IPS-11a (cell line): Measurements from ENCODE around the gene ARFGAP1.
A peak's percentile ranks its signal among the peaks of the same experiment; 100 is the strongest.
"Not testable (repeated sequence)": the region's sequence is repeated elsewhere in the genome, so short reads cannot be mapped to it uniquely, and the experiment has no call there.

Source experiments
- H3K4me3 ChIP-seq: one replicate; pipeline ENCODE4 v1.5.1; 2013; ENCODE audit warnings: low read depth, low read length, control low read depth

The ARFGAP1 gene

GRCh38 chr20:63240004-63240403 lies 32.6 kb upstream of the ARFGAP1 start:
- no peak overlapping the region for H3K4me3 ChIP-seq

GRCh38 chr20:63241272-63241671 lies 31.3 kb upstream of the ARFGAP1 start:
- no peak overlapping the region for H3K4me3 ChIP-seq

GRCh38 chr20:63242736-63243135 lies 29.9 kb upstream of the ARFGAP1 start:
- H3K4me3 ChIP-seq, result no peak overlapping the region

DNA sequence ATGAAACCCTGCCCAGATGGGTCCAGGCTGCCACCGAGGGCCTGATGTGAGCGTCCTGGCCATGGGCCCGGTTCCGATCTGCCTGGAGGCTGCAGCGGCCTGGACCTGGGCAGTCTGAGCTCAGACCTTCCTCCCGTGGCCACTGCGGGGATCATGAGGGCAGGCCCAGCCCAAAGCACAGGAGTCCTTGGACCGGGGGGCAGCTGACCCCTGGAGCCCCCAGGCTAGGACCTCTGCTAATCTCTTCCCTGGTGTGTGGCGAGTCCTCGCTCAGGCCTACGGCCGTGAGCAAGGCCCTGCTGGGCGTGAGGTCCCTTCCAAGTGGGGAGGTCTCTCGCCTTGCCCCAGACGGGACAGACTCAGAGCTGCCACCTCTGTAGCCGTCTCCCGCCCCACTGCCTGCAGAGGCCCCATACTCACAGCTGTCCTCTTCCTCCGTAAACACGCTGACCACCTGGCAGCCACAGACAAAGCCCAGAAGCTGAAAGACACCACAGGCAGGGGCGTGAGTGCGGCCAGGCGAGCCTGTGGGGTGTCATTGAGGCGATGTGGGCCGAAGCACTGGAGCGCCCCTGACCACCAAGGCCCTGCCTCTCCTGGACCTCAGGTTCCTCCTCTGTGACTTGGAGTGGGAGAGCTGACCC lies 28.9 kb upstream of the ARFGAP1 start:
- H3K4me3 ChIP-seq, result no peak overlapping the region

- no peak overlapping the region for H3K4me3 ChIP-seq
Measured at GRCh38 chr20:63244468-63244867, 28.1 kb upstream of the ARFGAP1 start.

- H3K4me3 ChIP-seq, result no peak overlapping the region
Measured at GRCh38 chr20:63246490-63247288, 25.9 kb upstream of the ARFGAP1 start.

DNA sequence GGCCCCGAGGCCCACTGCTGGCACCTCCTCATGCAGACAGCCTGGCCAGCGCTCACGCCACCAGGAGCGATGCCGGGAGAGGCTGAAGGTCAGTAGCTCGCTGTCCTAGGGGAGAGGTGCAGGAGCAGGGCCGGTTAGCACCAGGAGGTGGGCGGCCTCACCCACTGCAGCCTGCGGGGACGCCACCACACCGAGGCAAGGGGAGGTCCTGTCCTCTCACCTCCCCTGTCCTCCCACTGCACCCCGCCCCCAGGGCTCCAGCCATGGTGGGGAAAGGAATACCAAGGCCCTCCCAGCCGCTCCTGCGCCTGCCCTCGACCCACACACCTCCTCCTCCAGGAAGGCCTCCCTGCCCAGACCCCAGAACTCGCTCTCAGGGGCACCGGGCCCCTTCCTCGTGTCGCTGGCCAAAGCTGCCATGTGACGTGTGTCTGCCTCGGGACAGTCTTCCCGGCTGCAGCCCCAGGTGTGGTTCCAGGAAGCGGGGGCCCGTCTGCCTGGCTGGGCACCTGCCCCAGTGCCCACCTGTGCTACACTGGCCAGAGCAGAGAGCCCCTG lies 24.9 kb upstream of the ARFGAP1 start:
- no peak overlapping the region for H3K4me3 ChIP-seq

DNA sequence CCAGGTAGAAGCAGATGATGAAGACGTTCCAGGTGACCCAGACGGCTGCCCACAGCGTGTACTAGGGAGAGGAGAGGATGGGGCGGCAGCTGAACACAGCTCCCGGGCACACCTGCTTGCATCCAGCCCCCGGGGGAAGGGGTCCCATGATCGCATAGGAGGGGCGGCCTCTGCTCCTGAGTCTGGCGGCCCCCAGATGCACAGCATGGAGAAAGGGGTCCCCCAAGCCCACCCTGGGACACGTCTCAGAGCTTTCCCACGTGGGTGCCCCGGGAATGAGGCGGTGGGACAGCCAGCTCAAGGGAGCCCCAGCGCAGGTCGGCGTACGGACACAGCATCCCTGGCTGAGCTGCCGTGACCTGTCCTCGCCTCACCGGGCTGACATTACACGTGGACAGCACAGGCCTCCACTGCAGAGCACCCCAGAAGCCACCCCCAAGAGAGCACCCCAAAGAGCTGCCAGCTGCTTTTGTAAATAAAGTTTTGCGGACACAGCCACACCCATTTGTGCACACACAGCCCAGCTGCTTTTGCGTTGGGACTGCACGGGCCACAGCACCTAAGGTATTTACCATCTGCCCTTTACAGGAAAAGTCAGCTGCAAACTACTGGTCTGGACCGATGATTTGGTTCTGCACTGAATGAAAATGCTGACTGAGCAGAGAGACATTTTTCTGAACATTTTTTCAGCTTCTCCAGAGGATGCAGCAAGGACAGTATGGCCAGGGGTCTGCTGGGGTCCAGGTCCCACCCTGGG lies 23.6 kb upstream of the ARFGAP1 start:
- H3K4me3 ChIP-seq, result no peak overlapping the region

DNA sequence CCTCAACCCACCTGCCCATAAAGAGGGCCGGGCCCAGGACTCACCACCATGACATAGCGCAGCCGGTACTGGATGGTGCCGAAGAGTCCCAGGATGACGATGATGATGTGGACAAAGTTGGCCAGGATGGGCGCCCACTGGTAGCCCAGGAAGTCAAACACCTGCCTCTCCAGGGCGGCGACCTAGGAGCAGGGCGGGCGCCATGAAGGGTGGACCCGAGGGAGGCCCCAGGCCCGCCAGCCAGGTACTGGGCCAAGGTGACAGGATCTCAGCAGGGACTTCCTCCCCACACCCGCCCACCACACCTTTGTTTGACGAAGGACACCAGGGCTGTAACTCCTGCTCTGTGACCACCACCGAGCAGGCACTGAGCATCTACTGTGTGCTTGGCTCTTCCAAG lies 22.7 kb upstream of the ARFGAP1 start:
- no peak overlapping the region for H3K4me3 ChIP-seq

DNA sequence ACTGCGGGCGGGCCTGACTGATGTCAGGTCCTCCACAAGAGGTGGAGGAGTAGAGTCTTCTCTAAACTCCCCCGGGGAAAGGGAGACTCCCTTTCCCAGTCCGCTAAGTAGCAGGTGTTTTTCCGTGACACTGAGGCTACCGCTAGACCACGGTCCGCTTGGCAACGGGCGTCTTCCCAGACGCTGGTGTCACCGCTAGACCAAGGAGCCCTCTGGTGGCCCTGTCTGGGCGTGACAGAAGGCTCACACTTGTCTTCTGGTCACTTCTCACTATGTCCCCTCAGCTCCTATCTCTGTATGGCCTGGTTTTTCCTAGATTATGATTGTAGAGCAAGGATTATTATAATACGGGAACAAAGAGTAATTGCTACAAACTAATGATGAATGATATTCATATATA lies 21.3 kb upstream of the ARFGAP1 start:
- H3K4me3 ChIP-seq, result not testable (repeated sequence)

- no peak overlapping the region for H3K4me3 ChIP-seq
Measured at GRCh38 chr20:63252284-63252711, 20.3 kb upstream of the ARFGAP1 start.

- peak overlapping the region; percentile 10 for H3K4me3 ChIP-seq
Measured at GRCh38 chr20:63253065-63253437, 19.6 kb upstream of the ARFGAP1 start.

DNA sequence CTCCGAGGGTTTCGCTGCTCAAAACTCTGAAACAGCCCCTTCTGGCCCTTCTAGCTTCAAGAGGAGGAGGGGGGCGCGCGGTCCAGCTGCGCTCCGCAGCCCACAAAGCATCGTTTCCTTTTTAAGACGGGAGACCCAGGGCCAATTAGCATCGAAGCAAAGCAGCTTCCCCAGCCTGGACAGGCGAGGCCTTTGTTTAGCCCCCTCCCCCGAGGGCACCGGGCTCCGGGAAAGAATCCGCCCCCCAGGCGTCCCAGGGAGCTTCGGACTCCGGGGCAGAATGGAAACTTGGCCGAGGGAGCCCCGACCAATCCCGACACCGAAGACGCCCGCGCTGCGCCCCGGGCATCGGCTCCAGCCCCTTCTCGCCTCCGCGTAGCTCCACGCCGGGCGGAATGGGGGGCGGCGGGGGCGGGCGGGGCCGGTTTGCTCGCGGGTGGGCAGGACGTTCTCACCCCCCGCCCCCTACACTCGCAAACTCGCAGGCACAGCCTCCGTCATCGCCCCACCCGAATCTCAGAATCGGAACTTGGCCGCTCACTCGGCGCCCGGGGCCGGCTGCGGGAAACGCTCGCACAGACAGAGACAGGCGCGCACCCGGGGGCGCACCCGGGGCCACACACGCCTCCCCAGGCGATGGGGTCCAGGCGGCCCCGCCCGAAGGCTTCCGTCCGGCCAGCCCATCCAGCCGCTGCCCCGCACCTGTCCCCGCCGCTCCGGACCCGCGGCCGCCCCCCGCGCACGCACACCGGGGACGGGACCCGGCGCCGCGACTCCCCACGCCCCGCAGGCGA lies 19.0 kb upstream of the ARFGAP1 start:
- peak overlapping the region; percentile 35 for H3K4me3 ChIP-seq

- peak within 1 kb of the TSS; percentile 35 for H3K4me3 ChIP-seq
Measured at GRCh38 chr20:63254232-63254605, 18.4 kb upstream of the ARFGAP1 start, which contains the start of gene NKAIN4. Gene NKAIN4 (minus strand): TSS chr20:63254463. CDS start chr20:63254450, 13 bp downstream.

- peak overlapping the region; percentile 24 for H3K4me3 ChIP-seq
Measured at GRCh38 chr20:63254606-63255384, 17.8 kb upstream of the ARFGAP1 start.

GRCh38 chr20:63255931-63256704 lies 16.5 kb upstream of the ARFGAP1 start:
- H3K4me3 ChIP-seq, result no peak overlapping the region

DNA sequence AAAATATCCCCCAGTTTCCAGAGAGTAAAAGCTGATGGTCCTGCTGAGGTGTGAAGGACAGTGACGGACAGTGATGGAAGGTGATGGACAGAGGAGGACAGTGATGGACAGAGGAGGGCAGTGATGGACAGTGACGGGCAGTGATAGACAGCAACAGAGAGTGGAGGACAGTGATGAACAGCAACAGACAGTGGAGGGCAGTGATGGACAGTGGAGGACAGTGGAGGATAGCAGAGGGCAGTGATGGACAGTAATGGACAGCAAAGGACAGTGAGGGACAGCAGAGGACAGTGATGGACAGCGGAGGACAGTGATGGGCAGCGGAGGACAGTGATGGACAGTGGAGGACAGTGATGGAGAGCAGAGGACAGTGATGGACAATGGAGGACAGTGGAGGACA lies 15.7 kb upstream of the ARFGAP1 start:
- H3K4me3 ChIP-seq, result no peak overlapping the region

- H3K4me3 ChIP-seq, result no peak overlapping the region
Measured at GRCh38 chr20:63257629-63258028, 15.0 kb upstream of the ARFGAP1 start.

DNA sequence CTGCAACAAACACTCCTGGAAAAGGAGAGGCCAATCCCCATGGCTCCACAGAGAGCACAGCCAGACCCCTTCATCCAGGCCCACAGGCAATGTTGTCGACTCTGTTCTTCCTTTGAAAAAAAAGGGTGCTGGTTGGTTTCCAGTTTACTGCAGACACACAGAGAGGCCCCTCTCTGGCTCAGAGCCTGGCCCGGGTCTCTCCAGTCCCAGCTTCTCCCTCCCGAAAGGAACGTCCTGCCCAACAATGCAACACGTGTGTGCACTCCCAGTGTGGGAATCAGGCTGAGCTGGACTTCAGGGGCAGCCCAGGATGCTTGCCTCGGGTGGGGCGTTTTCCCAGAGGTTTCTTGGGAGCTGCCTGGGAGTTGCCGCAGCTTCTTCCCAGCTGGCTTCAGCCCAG lies 13.8 kb upstream of the ARFGAP1 start:
- no peak overlapping the region for H3K4me3 ChIP-seq
